ENCODE data around the gene MDFI.

The MDFI gene

GRCh38 chr6:41685641-41686380 lies 47.5 kb downstream of the MDFI start:
- Mint-ChIP-seq H3K9me3 (no peaks in the 10 kb centered on the region), H3K36me3 (ENCODE audit: low read depth) (no peaks in the 10 kb centered on the region), H3K4me1 (peaks cover 15% of the 10 kb centered on the region), H3K27ac (no peak overlapping the region), H3K27me3 (ENCODE audit: low read depth) (peaks cover 19% of the 10 kb centered on the region), H3K4me3 (no peak overlapping the region)
- TF ChIP-seq, protein P1, sequence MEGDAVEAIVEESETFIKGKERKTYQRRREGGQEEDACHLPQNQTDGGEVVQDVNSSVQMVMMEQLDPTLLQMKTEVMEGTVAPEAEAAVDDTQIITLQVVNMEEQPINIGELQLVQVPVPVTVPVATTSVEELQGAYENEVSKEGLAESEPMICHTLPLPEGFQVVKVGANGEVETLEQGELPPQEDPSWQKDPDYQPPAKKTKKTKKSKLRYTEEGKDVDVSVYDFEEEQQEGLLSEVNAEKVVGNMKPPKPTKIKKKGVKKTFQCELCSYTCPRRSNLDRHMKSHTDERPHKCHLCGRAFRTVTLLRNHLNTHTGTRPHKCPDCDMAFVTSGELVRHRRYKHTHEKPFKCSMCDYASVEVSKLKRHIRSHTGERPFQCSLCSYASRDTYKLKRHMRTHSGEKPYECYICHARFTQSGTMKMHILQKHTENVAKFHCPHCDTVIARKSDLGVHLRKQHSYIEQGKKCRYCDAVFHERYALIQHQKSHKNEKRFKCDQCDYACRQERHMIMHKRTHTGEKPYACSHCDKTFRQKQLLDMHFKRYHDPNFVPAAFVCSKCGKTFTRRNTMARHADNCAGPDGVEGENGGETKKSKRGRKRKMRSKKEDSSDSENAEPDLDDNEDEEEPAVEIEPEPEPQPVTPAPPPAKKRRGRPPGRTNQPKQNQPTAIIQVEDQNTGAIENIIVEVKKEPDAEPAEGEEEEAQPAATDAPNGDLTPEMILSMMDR (IDR thresholded peaks at IDR 0.05; ENCODE audit: unreplicated experiment in 3 of 3) = no peak

DNA sequence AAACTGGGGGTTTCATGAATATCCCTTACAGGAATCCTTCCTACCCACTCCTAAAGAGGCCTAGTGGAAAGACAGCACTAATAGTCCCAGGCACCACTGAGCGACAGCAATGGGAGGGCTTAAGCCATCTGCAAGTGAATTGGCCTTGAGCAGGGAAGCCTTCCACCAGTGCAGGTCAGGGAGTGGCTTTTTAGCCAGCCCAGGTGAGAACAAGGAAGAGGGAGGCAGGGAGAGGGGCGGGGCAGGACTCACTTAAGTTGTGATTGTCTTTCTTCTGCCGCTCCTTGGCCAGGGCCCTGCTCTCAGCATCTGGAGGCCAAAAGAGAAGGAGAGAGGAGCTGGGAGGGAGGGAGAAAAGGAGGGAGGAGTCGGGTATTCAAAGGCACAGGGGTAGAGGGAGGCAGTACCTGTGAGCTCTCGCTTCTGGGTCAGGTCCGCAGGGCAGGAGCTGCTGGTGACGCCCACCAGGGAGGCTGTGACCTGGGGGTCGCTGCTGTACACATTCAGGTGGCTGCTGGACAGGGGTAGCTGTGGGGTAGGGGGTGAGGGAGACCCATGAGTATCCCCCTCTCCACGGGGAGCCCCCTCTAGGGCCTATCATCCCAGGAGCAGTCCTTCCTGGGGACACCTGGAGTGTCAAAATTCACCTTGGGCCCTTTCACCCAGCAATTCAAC lies 49.4 kb downstream of the MDFI start:
- Mint-ChIP-seq H3K4me3 (no peak overlapping the region), H3K9me3 (no peaks in the 10 kb centered on the region), H3K27me3 (ENCODE audit: low read depth) (peaks cover 27% of the 10 kb centered on the region), H3K27ac (no peak overlapping the region), H3K4me1 (peaks cover 5% of the 10 kb centered on the region), H3K36me3 (ENCODE audit: low read depth) (no peaks in the 10 kb centered on the region)
- TF ChIP-seq, protein P1 (IDR thresholded peaks at IDR 0.05; ENCODE audit: unreplicated experiment in 3 of 3) = no peak

DNA sequence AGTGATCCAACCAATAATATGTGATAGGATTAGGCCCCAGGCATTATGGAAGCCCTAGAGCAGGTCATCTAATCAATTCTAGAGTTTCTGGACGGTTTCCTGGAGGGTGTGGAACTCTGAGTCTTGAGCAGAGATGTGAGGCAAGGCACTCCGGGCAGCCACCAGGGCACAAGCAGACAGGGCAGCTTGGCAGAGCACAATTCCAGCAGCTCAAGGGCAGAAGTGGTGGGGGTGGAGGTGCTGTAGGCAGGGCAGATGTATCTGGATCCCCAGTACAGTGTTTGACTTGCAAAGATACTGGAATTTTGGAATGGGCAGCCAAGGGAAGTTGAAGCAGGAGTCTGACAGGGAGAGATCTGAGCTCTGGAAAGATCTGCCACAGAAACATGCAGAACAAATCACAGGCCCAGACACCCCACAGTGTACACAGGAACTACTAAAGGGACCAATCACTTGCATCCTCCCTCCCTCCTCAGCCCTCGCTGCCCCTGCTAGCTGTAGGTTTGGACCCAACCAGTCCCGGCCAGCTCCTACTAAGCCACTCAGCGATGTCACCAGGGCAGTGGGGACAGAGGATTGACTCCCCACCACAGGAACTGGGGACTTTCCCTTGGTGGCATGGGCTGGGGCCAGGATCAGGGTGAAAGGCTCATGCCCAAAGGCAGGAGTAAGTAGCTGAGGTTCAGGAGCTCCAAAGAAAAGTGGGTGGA lies 50.1 kb downstream of the MDFI start:
- Mint-ChIP-seq H3K27me3 (ENCODE audit: low read depth) (peaks cover 27% of the 10 kb centered on the region), H3K36me3 (ENCODE audit: low read depth) (no peaks in the 10 kb centered on the region), H3K4me3 (no peak overlapping the region), H3K27ac (peak overlapping the region in 1 of 3 experiments; percentile 12), H3K4me1 (peaks cover 5% of the 10 kb centered on the region), H3K9me3 (no peaks in the 10 kb centered on the region)
- TF ChIP-seq, protein P1 (IDR thresholded peaks at IDR 0.05; ENCODE audit: unreplicated experiment in 3 of 3) = no peak

- no peak overlapping the region for H3K27ac Mint-ChIP-seq
- H3K27me3 Mint-ChIP-seq (ENCODE audit: low read depth) = peaks cover 27% of the 10 kb centered on the region
- no peaks in the 10 kb centered on the region for H3K4me1 Mint-ChIP-seq
- no peaks in the 10 kb centered on the region for H3K36me3 Mint-ChIP-seq (ENCODE audit: low read depth)
- H3K4me3 Mint-ChIP-seq = no peak overlapping the region
- H3K9me3 Mint-ChIP-seq = no peaks in the 10 kb centered on the region
- TF ChIP-seq, protein P1 (IDR thresholded peaks at IDR 0.05; ENCODE audit: unreplicated experiment in 3 of 3) = no peak
Observed at GRCh38 chr6:41689171-41690008, 51.1 kb downstream of the MDFI start.

- TF ChIP-seq, protein P1 (IDR thresholded peaks at IDR 0.05; ENCODE audit: unreplicated experiment in 3 of 3) = no peak
- peaks cover 27% of the 10 kb centered on the region for H3K27me3 Mint-ChIP-seq (ENCODE audit: low read depth)
- no peaks in the 10 kb centered on the region for H3K9me3 Mint-ChIP-seq
- no peaks in the 10 kb centered on the region for H3K4me1 Mint-ChIP-seq
- no peaks in the 10 kb centered on the region for H3K36me3 Mint-ChIP-seq (ENCODE audit: low read depth)
- no peak overlapping the region for H3K4me3 Mint-ChIP-seq
- H3K27ac Mint-ChIP-seq = no peak overlapping the region
Observed at GRCh38 chr6:41690541-41691330, 52.5 kb downstream of the MDFI start.

All from nephron (organoid).